CD8-positive, alpha-beta memory T cell (primary cell): Measurements from ENCODE around the gene OLFM2. TPM values are rescaled to one million over a fixed set of nuclear protein-coding genes. Genes with fewer than 3 reads are reported as not detected.

Experiments used
- CTCF ChIA-PET: fragments of 350-600 bp; sonication (Branson Sonifier 250); formaldehyde crosslinking; loops from one replicate; lab custom pipeline; 2021; ENCODE audit warnings: antibody characterized with exemption; lab: Charles Lee
- POLR2A ChIA-PET: fragments of 350-600 bp; sonication (Branson Sonifier 250); formaldehyde crosslinking; loops from one replicate; lab custom pipeline; 2021; ENCODE audit warnings: antibody characterized with exemption; lab: Charles Lee
- DNase-seq, 5 donors: peaks; one replicate each; pipeline versions ENCODE4 v3.0.0 to v3.0.0-alpha.2; 2020 to 2022; ENCODE audit warnings: mixed read lengths in 1 of 5
- H3K27ac ChIP-seq: one replicate; pipeline ENCODE4 v1.7.0; 2013; ENCODE audit warnings: low read depth, mild to moderate bottlenecking, low read length, moderate library complexity
- H3K27me3 ChIP-seq: 2 replicates; pipeline ENCODE4 v1.7.0; 2013; ENCODE audit warnings: low read length, mild to moderate bottlenecking; ENCODE audit not compliant: insufficient read depth, poor library complexity, severe bottlenecking
- H3K36me3 ChIP-seq: 2 replicates; pipeline ENCODE4 v1.7.0; 2013; ENCODE audit warnings: mild to moderate bottlenecking, low read length, moderate library complexity; ENCODE audit not compliant: insufficient read depth
- H3K4me1 ChIP-seq: 2 replicates; pipeline ENCODE4 v1.7.0; 2013; ENCODE audit warnings: mild to moderate bottlenecking, low read length, moderate library complexity; ENCODE audit not compliant: insufficient read depth
- H3K4me3 ChIP-seq: 2 replicates; pipeline ENCODE4 v1.7.0; 2013; ENCODE audit warnings: mild to moderate bottlenecking, low read length
- H3K9me3 ChIP-seq: 2 replicates; pipeline ENCODE4 v1.7.0; 2013; ENCODE audit warnings: mild to moderate bottlenecking, low read length
- H3K27ac Mint-ChIP-seq, 8 donors: one replicate each; pipeline ENCODE4 v1.8.0; 2020 to 2021; ENCODE audit warnings: mixed read lengths in 8 of 8, mild to moderate bottlenecking in 6 of 8, inconsistent platforms in 3 of 8, moderate library complexity in 3 of 8
- H3K27me3 Mint-ChIP-seq, 2 donors: one replicate each; pipeline ENCODE4 v1.8.0; 2020 to 2021; ENCODE audit warnings: mixed read lengths in 2 of 2, mild to moderate bottlenecking in 1 of 2, moderate library complexity in 1 of 2
- H3K36me3 Mint-ChIP-seq, 3 donors: one replicate each; pipeline ENCODE4 v1.8.0; 2020 to 2021; ENCODE audit warnings: mixed read lengths in 3 of 3, inconsistent platforms in 1 of 3, mild to moderate bottlenecking in 1 of 3
- H3K4me1 Mint-ChIP-seq, 3 donors: one replicate each; pipeline ENCODE4 v1.8.0; 2020 to 2021; ENCODE audit warnings: mixed read lengths in 3 of 3, inconsistent platforms in 1 of 3, mild to moderate bottlenecking in 1 of 3
- H3K4me3 Mint-ChIP-seq, 7 donors: one replicate each; pipeline ENCODE4 v1.8.0; 2020 to 2021; ENCODE audit warnings: mixed read lengths in 7 of 7, mild to moderate bottlenecking in 6 of 7, moderate library complexity in 4 of 7, inconsistent platforms in 2 of 7
- H3K9me3 Mint-ChIP-seq, 5 donors: one replicate each; pipeline ENCODE4 v1.8.0; 2020 to 2022; ENCODE audit warnings: mixed read lengths in 5 of 5, mild to moderate bottlenecking in 3 of 5, moderate library complexity in 2 of 5, inconsistent platforms in 1 of 5
- polyA plus RNA-seq: library from polyadenylated mRNA; unstranded; fragments of 300-500 nt; fragmentation: Illumina TruSeq; gene quantifications from one replicate; pipeline ENCODE4 v1.2.3, GENCODE V29; 2021
- total RNA-seq, 2 experiments: library from RNA; stranded (reverse); gene quantifications; one replicate each; pipeline ENCODE4 v1.2.3, GENCODE V29; 2021

The OLFM2 gene
- total and polyA plus RNA-seq, 3 experiments from 2014 or later: 0.40 to 4.6 (median 0.90) TPM

DNA sequence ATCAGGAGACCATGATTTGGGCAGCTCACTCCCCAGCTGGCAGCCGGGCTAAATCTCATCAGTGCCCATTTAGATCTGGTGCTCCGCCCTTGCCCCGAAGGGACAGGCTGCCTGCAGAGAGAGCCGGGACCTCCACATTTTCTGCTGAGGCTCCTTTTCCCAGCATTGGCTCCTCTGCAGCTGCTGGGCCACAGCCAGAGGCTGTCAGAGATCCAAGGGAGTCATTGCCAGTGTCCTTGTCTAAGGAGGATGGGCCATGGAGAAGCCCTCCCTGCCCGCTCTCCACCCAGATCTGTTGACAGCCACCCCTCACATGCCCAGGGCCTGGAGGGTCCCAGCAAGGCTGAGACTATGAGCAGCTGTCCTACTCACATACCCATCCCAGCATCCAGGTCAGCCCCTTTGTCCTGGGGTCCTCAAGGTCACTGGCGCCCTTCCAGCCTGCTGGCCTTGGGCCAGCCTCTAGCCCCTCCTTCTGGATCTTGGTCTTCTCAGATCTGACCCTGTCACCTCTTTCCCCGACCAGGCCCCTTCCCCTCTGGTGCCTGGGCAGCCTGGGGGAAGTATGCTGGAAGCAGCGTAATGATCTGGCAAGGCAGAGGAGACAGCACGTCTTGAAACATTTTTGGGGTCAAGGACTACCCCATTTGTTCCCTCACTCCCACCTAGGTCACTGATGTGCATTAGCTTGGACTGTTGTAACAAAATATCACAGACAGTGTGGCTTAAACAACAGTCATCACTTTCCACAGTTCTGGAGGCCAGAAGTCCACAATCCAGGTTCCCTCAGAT lies 93.3 kb downstream of the OLFM2 start:
- CTCF ChIA-PET: no interaction called here
- H3K4me3 ChIP-seq: no peak overlapping the region
- POLR2A ChIA-PET: no interaction called here
- Mint-ChIP-seq H3K27me3 (no peaks in the 10 kb centered on the region), H3K36me3 (peaks cover 3 to 89% (median 14%) of the 10 kb centered on the region in 3 donors), H3K4me1 (peaks cover 8 to 62% (median 17%) of the 10 kb centered on the region in 3 donors), H3K27ac (no peak overlapping the region), H3K4me3 (no peak overlapping the region), H3K9me3 (no peaks in the 10 kb centered on the region)
- DNase-seq: no peak
- no peaks in the 10 kb centered on the region for H3K27me3 ChIP-seq
- no peaks in the 10 kb centered on the region for H3K9me3 ChIP-seq
- H3K36me3 ChIP-seq: peaks cover 64% of the 10 kb centered on the region
- H3K4me1 ChIP-seq: peaks cover 14% of the 10 kb centered on the region
- H3K27ac ChIP-seq: no peak overlapping the region

DNA sequence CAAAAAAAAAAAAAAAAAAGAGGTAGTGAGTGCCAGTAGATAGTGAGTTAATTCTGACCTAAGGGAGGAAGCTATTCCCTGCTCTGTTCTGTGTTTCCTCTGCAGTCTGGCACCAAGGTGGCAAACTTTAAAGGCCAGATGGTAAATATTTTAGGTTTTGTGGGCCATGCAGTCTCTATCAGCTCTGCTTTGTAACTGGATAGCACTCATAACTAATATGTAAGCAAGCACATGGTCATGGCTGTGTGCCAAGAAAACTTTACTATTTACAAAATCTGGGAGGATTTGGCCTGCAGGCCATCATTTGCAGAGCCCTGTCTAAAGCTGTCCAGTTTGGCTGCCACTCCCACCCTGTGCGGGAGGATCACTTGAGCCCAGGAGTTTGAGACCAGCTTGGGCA lies 96.9 kb downstream of the OLFM2 start:
- Mint-ChIP-seq H3K4me3 (peak overlapping the region in 1 of 7 donors; percentile 66), H3K4me1 (peaks cover 13 to 54% (median 17%) of the 10 kb centered on the region in 3 donors), H3K27ac (peak overlapping the region in 1 of 8 donors; percentile 43), H3K27me3 (no peaks in the 10 kb centered on the region), H3K9me3 (no peaks in the 10 kb centered on the region), H3K36me3 (peaks cover 0 to 67% (median 14%) of the 10 kb centered on the region in 3 donors)
- Histone ChIP-seq H3K36me3 (peaks cover 57% of the 10 kb centered on the region), H3K4me1 (peaks cover 15% of the 10 kb centered on the region), H3K27ac (no peak overlapping the region), H3K4me3 (no peak overlapping the region), H3K27me3 (no peaks in the 10 kb centered on the region), H3K9me3 (no peaks in the 10 kb centered on the region)
- DNase-seq: no peak
- ChIA-PET CTCF (no interaction called here), POLR2A (interaction anchor here (0.6 to 0.7 kb wide), 2 partner anchors 71 to 535 kb away, joined by 3 to 5 read pairs; no protein-coding TSS in a partner anchor)

DNA sequence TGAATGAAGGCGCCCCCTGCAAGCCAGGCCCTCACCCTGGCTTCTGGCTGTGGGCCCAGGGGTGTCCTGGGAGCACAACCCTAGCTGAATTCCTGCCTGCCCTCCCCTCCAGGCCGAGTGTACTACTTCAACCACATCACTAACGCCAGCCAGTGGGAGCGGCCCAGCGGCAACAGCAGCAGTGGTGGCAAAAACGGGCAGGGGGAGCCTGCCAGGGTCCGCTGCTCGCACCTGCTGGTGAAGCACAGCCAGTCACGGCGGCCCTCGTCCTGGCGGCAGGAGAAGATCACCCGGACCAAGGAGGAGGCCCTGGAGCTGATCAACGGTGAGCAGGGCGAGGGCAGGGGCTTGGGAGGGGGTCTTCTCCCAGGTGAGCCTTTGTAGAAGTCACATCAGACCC lies 98.0 kb downstream of the OLFM2 start:
- H3K36me3 Mint-ChIP-seq: peaks cover 0 to 56% (median 13%) of the 10 kb centered on the region in 3 donors
- ChIA-PET CTCF (no interaction called here), POLR2A (no interaction called here)
- Histone ChIP-seq H3K27me3 (no peaks in the 10 kb centered on the region), H3K9me3 (no peaks in the 10 kb centered on the region), H3K4me3 (no peak overlapping the region), H3K27ac (no peak overlapping the region), H3K4me1 (peaks cover 15% of the 10 kb centered on the region), H3K36me3 (peaks cover 47% of the 10 kb centered on the region)
- peak overlapping the region in 1 of 7 donors; percentile 52 for H3K4me3 Mint-ChIP-seq
- H3K27me3 Mint-ChIP-seq: no peaks in the 10 kb centered on the region
- no peaks in the 10 kb centered on the region for H3K9me3 Mint-ChIP-seq
- H3K4me1 Mint-ChIP-seq: peaks cover 13 to 54% (median 17%) of the 10 kb centered on the region in 3 donors
- H3K27ac Mint-ChIP-seq: peak overlapping the region in 1 of 8 donors; percentile 17
- no peak for DNase-seq

- H3K36me3 Mint-ChIP-seq: peaks cover 0 to 35% (median 3%) of the 10 kb centered on the region in 3 donors
- peak overlapping the region; percentile 69 for H3K27ac ChIP-seq
Measured at GRCh38 chr19:9836021-9836420, 100.3 kb downstream of the OLFM2 start.

DNA sequence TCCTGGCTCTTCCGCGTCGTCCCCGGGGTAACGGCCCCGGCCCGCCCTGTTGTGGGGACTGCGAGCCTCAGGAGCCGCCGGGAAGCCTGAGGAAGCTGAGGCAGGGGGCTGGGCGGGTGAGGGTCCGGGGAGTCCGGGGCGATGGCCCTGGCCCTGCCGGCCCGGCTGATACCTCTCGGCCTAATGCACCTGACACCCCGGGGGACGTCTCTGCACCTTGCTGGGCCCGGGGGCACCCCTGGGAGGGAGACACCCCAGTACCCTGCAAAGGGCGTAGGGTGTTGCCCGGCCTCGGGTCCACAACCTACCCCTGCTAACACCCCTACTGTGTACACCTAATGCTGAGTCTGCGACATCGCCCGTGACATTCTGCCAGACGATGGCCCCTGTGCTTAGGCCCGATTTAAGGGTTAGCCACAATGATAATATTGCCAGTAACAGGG lies 100.8 kb downstream of the OLFM2 start:
- Mint-ChIP-seq H3K4me3 (peak overlapping the region; percentile 86 to 96 (median 89)), H3K36me3 (peaks cover 0 to 33% (median 3%) of the 10 kb centered on the region in 3 donors), H3K27ac (peak overlapping the region in 7 of 8 donors; percentile 6 to 97 (median 82)), H3K4me1 (peaks cover 13 to 38% (median 16%) of the 10 kb centered on the region in 3 donors), H3K9me3 (no peaks in the 10 kb centered on the region), H3K27me3 (no peaks in the 10 kb centered on the region)
- POLR2A ChIA-PET: interaction anchor here (0.6 to 1.4 kb wide), 5 partner anchors 9 to 214 kb away, joined by 3 to 7 read pairs (median 4); partner anchors contain the start of gene FBXL12
- Histone ChIP-seq H3K36me3 (peaks cover 21% of the 10 kb centered on the region), H3K4me3 (peak overlapping the region; percentile 83), H3K27ac (peak overlapping the region; percentile 69), H3K27me3 (no peaks in the 10 kb centered on the region), H3K9me3 (no peaks in the 10 kb centered on the region), H3K4me1 (peaks cover 15% of the 10 kb centered on the region)
- no peak for DNase-seq
- CTCF ChIA-PET: interaction anchor here (0.7 to 1.1 kb wide), 4 partner anchors 10 to 28 kb away, joined by 3 to 6 read pairs (median 4); no protein-coding TSS in a partner anchor

More at GRCh38 chr19:9836021-9836420, 100.3 kb downstream of the OLFM2 start:
- H3K9me3 ChIP-seq: no peaks in the 10 kb centered on the region
- peak overlapping the region; percentile 83 for H3K4me3 ChIP-seq
- ChIA-PET CTCF (interaction anchor here (0.9 to 1.1 kb wide), 2 partner anchors 22 to 26 kb away, joined by 3 to 5 read pairs; no protein-coding TSS in a partner anchor), POLR2A (interaction anchor here (1.3 kb wide), 1 partner anchor 22 kb away, joined by 4 read pairs; no protein-coding TSS in a partner anchor)
- peaks cover 26% of the 10 kb centered on the region for H3K36me3 ChIP-seq
- H3K27ac Mint-ChIP-seq: peak overlapping the region in 7 of 8 donors; percentile 15 to 91 (median 82)
- peak overlapping the region; percentile 86 to 96 (median 89) for H3K4me3 Mint-ChIP-seq
- H3K4me1 Mint-ChIP-seq: peaks cover 13 to 41% (median 16%) of the 10 kb centered on the region in 3 donors
- H3K9me3 Mint-ChIP-seq: no peaks in the 10 kb centered on the region
- peaks cover 15% of the 10 kb centered on the region for H3K4me1 ChIP-seq
- DNase-seq: no peak
- no peaks in the 10 kb centered on the region for H3K27me3 ChIP-seq
- H3K27me3 Mint-ChIP-seq: no peaks in the 10 kb centered on the region

DNA sequence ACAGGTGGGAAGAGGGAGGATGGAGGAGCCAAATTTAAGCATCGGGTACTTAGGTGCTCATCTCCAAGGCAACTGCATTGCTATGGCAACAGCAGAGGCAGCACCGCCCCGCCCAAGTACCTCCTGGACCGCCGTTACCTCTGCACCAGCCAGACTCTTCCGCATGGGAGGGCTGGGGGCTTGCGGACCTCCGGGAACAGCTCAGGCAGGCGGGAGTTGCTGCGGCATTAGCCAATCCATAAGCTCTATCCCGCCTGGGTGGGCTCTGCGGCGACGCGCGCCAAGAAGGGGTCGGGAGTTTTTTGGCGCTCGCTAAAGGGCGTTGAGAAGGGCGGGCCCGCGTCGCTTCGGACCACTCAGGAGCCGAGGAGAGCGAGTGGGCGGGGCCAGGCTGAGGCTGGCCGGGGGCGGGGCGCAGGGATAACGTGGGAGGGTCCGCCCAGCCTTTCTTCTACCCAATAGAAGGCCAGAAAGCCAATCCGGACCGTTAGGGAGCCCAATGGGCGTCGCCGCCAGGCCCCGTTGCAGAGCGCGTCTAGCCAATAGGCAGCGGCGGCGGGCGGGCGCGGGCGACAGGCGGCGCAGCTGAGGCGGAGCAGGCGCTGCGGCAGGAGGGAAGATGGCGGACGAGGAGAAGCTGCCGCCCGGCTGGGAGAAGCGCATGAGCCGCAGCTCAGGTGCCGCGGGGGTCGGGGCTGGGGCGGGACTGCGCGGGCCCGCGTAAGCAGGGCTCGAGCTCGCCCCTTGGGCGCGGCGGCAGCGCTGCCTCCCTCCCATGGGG lies 101.4 kb downstream of the OLFM2 start, which contains the start of gene PIN1:
TSS of gene PIN1 (plus strand) at position 593 of the 781 bp plus-strand sequence. CDS start at position 620, 27 bp downstream.
- no peaks in the 10 kb centered on the region for H3K9me3 Mint-ChIP-seq
- Histone ChIP-seq H3K36me3 (peaks cover 19% of the 10 kb centered on the region), H3K4me3 (peak within 1 kb of the TSS; percentile 83), H3K27me3 (no peaks in the 10 kb centered on the region), H3K4me1 (peaks cover 15% of the 10 kb centered on the region), H3K27ac (peak within 1 kb of the TSS; percentile 78), H3K9me3 (no peaks in the 10 kb centered on the region)
- peaks cover 16 to 41% (median 17%) of the 10 kb centered on the region in 3 donors for H3K4me1 Mint-ChIP-seq
- POLR2A ChIA-PET: interaction anchor here (0.5 to 1.4 kb wide), 7 partner anchors 8 to 402 kb away, joined by 3 to 7 read pairs (median 4); partner anchors contain the start of gene FBXL12
- peak; percentile 99 to 100 (median 99) for DNase-seq
- no peaks in the 10 kb centered on the region for H3K27me3 Mint-ChIP-seq
- peak within 1 kb of the TSS; percentile 92 to 98 (median 96) for H3K27ac Mint-ChIP-seq
- H3K36me3 Mint-ChIP-seq: peaks cover 0 to 32% (median 3%) of the 10 kb centered on the region in 3 donors
- CTCF ChIA-PET: interaction anchor here (0.7 to 1.1 kb wide), 5 partner anchors 9 to 29 kb away, joined by 3 to 6 read pairs (median 4); no protein-coding TSS in a partner anchor
- peak within 1 kb of the TSS; percentile 94 to 96 (median 96) for H3K4me3 Mint-ChIP-seq

- Mint-ChIP-seq H3K36me3 (peaks cover 0 to 30% (median 3%) of the 10 kb centered on the region in 3 donors), H3K4me3 (peak overlapping the region; percentile 94 to 96 (median 96)), H3K4me1 (peaks cover 18 to 41% (median 21%) of the 10 kb centered on the region in 3 donors), H3K9me3 (no peaks in the 10 kb centered on the region), H3K27ac (peak overlapping the region; percentile 92 to 98 (median 96)), H3K27me3 (no peaks in the 10 kb centered on the region)
- Histone ChIP-seq H3K9me3 (no peaks in the 10 kb centered on the region), H3K27ac (peak overlapping the region; percentile 78), H3K4me3 (no peak overlapping the region), H3K36me3 (peaks cover 19% of the 10 kb centered on the region), H3K27me3 (no peaks in the 10 kb centered on the region), H3K4me1 (peaks cover 15% of the 10 kb centered on the region)
- no peak for DNase-seq
- CTCF ChIA-PET: interaction anchor here (1.0 kb wide), 1 partner anchor 13 kb away, joined by 4 read pairs; no protein-coding TSS in a partner anchor
- POLR2A ChIA-PET: interaction anchor here (1.4 kb wide), 2 partner anchors 8 to 15 kb away, joined by 4 read pairs; partner anchors contain the start of gene FBXL12
Measured at GRCh38 chr19:9834307-9834725, 102.0 kb downstream of the OLFM2 start.
